Endothelial cell of hepatic sinusoid (primary cell): ENCODE measurements around the gene C12orf57.
"Not testable (repeated sequence)": the region's sequence is repeated elsewhere in the genome, so short reads cannot be mapped to it uniquely, and the experiment has no call there.

Source experiments
- in situ Hi-C: cut with HindIII; loops from 2 replicates; pipeline ENCODE4 v1.10.0; 2017; ENCODE audit warnings: low sequenced_read_pairs

C12orf57 gene, protein sequence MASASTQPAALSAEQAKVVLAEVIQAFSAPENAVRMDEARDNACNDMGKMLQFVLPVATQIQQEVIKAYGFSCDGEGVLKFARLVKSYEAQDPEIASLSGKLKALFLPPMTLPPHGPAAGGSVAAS

DNA sequence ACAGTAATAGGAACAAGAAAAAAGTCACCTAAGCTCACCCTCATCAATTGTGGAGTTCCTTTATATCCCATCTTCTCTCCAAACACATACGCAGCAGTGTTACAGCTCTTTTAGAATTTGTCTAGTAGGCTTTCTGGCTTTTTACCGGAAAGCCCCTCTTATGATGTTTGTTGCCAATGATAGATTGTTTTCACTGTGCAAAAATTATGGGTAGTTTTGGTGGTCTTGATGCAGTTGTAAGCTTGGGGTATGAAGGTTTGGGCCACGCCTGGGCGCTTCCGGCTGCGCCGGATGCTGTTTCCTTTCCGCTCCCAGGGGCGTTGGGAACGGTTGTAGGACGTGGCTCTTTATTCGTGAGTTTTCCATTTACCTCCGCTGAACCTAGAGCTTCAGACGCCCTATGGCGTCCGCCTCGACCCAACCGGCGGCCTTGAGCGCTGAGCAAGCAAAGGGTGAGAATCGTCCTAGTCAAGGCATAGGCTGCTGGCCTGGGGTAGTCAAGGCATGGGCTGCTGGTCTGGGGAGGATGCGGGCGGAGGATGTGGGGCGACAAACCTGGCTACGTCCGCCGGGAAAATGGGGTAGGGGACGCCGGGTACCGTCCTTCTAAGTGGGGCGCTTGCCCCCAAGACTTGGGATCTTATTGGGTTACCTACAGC is at the start of gene C12orf57, which contains the start of gene RNU7-1:
Gene C12orf57, plus strand, starts transcription at position 301 of the 659 bp plus-strand sequence. Its CDS starts 100 bp downstream, at position 401.
Gene RNU7-1, plus strand, starts transcription at position 95 of the 659 bp plus-strand sequence.
- in situ Hi-C loops: no loop called here

DNA sequence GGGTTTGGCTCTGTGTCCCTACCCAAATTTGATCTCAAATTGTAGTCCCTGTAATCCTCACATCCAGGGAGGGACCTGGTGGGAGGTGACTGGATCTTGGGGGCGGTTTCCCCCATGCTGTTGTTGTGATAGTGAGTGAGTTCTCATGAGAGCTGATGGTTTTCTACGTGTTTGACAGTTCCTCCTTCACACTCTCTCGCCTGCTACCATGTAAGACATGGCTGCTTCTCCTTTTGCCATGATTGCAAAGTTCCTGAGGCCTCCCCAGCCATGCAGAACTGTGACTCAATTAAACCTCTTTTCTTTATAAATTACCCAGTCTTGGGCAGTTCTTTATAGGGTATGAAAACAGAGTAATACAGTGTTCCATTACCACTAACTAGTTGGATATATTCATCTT is 49.5 kb upstream of the C12orf57 start:
- in situ Hi-C loops: no loop called here

DNA sequence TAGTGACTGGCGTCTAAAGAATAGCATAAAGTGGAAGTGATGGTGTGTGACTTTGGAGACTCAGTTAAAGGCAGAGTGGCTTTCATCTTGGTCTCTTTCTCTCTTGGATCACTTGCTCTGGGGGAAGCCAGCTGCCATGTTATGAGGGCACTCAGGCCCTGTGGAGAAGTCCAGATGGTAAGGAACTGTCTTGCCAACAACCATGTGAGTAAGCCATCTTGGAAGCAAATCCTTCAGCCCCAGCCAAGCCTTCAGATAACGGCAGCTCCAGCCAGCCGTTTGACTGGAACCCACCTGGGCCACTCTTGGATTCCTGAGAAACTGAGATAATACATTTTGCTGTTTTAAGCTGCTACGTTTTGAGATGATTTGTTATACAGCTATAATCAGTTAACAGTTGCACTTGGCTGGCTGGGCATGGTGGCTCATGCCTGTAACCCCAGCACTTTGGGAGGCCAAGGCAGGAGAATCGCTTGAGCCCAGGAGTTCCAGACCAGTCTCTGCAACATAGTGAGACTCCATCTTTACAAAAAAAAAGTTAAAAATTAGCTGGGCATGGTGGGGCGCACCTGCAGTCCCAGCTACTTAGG is 46.9 kb upstream of the C12orf57 start:
- in situ Hi-C loops: no loop called here

DNA sequence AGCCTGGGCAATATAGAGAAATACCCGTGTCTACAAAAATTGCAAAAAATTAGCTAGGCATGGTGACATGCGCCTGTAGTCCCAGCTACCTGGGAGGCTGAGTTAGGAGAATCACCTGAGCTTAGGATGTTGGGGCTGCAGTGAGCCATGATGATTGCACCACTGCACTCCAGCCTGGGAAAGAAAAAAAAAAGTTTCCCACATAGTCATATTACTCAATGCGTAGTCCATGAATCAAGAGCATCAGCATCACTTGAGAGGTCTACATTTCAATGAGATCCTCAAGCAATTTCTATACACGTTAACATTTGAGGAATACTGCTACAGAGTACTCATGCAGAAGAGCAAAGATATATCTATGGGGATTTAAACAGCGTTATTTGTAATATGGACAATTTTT is 44.4 kb upstream of the C12orf57 start:
- in situ Hi-C loops: no loop called here

DNA sequence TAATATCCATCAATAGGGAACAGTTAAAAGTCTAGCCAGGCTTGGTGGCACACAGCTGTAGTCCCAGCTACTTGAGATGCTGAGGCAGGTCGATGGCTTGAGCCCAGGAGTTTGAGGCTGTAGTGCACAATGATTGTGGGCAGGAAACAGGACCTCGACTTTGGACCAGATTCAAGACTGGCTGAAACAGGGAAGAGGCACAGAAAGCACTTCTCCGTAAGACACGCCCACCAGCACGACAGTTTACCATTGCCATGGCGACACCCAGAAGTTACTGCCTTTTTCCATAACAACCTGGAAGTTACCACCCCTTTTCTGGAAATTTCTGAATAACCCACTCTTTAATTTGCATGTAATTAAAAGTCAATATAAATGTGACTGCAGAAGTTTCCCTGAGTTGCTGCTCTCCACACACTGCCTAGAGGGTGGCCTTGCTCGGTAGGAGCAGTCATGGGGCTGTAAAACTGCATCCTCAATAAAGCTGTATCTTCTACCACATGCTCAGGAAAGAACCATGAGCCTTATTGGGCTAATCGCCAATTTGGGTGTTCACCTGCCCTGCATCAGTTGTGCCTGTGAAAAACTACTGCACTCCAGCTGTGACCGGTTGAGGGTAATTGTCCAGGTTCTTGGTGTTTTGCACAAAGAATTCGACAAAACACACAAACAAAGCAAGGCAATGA is 43.8 kb upstream of the C12orf57 start:
- in situ Hi-C loops: no loop called here

DNA sequence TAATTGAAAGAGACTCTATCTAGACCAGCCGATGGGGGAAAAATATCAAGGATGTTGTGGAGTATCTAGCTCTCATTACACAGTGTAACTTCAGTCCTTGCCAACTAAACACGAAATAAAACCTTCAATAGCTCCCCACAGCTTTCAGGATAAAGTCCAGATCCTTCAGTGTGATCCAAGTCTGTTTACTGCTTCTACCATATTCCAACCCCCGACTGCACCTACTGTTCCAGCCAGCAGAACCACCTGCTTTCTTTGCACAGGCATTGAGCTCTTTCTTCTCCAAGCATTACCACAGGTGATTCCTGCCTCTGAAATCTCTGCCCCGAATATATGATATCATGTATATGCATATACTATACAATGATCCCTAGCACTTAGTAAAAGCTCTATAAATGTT is 41.4 kb upstream of the C12orf57 start:
- in situ Hi-C loops: no loop called here

DNA sequence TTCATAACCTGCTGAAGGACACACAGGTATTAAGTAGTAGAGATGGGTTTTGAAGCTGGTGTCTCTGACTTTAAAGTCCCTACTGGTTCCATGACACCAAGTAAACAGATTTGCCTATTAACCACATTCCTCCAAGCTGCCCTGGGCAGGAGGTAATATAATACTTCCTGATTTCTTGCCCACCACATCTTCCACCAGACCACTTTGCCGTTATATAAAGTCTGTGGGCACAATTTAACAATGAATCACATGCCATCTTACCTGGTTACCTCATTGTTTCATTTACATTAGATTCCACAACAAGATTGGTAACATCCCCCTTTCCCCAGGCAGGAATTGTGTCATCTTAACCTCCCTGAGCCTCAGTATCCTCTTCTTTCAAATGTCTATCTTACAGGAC is 40.1 kb upstream of the C12orf57 start:
- in situ Hi-C loops: no loop called here

DNA sequence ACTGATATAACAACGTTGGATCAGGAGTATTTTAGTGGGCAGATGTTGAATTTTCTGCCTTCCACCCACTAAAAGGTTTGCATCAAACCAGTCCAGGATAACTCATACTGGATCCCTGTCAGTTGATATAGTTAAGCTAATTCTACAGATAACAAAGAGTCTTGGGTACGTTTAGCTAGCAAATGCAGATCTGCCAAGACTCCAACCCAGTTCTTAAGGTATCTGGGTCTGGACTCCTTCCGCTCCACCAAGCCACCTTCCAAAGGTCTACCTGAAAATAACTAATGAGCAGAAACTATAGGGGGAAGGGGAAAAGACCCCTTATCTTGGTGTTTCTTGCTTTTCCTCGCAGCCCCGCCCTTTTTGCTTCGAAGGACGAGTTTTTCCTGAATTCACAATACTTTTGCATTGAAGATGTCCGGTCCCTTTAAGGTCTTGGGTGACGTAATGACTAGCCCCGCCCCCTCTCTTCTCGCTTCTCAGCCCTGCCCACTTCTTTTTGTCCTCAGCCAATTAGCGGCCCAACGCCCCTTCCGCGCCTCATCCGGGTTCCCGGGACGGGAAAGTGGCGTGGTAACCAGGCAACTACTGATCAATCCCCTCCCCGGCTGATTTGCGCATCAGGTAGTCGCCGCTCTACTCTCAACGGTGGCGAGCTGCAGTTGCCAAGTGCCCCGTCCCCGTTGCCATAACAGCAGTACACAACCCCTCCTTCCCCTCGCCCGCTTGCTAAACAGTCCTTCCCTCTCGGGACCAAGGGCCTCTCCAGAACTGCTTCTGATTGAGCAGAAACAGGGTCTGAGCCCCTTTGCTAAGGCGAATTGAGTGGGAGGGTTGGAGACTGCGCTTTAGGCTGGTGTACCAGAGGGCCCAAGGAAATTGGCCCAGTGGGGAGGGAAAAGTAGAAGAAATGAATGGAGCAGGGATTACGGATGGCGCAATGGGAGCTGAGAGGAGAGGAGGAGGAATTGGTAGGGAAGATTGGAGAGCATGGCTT is 39.2 kb upstream of the C12orf57 start, which contains the start of gene LRRC23:
Gene LRRC23, plus strand, starts transcription at position 543 of the 997 bp plus-strand sequence. CDS start 812 bp downstream, outside the sequence.
- in situ Hi-C loops: no loop called here

DNA sequence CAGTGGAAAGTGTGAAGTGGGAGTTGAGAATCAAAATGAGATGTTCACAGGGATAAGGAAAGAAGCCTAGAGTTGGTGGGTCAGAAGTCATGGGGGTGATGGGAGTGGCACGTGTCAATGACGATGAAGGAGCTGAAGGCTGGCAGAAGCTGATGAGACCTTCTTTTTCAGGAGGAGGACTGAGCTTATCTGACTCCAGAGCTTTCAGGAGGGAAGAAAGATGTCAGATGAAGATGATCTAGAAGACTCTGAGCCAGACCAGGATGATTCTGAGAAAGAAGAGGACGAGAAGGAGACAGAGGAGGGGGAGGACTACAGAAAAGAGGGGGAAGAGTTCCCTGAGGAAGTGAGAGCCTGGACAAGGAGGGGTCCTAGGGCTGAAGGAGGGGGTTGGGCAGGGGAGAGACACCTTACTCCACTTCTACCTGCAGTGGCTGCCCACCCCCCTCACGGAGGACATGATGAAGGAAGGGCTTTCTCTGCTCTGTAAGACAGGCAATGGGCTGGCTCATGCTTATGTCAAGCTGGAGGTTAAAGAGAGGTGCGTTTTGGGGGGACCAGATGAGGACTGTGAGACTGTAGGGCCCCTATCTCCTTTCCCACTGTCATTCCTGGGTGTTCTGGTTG is 38.3 kb upstream of the C12orf57 start:
- in situ Hi-C loops: no loop called here

DNA sequence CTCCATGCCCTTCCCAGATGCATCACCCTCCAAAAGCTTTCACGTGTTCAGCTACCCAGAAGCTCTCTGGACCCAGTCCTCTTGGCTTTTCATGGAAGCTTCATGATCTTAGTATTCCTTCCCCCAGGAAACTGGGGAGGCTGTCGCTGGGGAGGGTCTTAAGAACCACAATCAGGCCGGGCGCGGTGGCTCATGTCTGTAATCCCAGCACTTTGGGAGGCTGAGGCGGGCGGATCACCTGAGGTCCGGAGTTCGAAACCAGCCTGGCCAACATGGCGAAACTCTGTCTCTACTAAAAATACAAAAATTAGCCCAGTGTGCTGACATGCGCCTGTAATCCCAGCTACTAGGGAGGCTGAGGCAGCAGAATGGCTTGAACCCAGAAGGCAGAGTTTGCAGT is 35.7 kb upstream of the C12orf57 start:
- in situ Hi-C loops: not testable (repeated sequence)

DNA sequence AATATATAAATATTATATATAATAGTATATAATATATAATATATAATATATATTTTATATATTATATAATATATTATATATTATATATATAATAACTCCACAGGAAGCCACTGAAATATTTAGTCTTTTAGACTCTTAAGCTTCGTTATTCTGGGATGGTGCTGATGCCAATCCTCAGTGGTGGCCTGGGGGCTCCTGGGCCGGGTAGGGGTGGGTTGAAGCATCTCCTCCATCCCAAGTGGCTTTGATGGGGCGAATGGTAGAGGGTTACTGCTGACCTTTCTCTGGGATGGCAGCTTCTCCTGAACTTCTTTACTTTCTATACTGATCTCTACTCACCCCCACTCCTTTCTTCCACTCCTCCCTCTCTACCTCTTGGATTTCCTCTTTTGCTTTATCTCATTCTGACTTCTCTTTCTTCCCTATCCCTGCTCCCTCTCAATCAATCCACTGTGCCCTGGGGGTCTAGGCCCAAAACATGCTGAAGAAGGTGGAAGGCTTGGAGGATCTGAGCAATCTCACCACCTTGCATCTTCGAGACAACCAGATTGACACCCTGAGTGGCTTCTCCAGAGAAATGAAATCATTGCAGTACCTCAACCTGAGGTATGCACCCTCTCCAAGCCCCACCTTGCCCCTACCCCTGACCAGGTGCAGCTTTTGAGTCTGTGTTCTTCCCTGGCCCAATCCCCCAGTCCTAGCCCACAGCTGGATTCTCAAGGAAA is 34.2 kb upstream of the C12orf57 start:
- in situ Hi-C loops: no loop called here

DNA sequence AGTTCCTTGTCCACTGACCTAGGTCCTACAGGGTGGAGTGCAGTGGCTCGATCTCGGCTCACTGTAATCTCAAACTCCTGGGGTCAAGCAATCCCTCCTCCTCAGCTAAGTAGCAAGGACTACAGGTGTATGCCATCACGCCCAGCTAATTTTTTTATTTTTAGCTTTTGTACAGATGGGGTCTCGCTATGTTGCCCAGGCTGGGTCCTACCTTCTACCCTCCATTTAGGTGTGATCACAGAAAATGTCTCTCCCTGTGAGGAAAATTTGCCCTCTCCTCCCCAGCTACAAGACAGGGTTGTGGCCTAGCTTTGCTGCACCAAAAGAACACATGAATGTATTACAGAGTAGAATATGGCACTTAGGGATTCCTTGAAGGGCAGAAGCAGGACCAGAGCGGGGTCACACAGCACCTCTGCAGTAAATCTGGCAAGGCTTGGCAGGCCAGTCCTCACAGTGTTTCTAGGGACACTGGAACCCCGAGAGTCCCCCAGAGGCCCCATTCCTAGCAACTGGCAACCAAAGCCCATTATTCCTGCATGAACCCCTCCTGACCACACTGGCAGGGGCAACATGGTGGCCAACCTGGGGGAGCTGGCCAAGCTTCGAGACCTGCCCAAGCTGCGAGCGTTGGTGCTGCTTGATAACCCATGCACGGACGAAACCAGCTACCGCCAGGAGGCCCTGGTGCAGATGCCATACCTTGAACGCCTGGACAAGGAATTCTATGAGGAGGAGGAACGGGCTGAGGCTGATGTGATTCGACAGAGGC is 31.5 kb upstream of the C12orf57 start:
- in situ Hi-C loops: no loop called here

DNA sequence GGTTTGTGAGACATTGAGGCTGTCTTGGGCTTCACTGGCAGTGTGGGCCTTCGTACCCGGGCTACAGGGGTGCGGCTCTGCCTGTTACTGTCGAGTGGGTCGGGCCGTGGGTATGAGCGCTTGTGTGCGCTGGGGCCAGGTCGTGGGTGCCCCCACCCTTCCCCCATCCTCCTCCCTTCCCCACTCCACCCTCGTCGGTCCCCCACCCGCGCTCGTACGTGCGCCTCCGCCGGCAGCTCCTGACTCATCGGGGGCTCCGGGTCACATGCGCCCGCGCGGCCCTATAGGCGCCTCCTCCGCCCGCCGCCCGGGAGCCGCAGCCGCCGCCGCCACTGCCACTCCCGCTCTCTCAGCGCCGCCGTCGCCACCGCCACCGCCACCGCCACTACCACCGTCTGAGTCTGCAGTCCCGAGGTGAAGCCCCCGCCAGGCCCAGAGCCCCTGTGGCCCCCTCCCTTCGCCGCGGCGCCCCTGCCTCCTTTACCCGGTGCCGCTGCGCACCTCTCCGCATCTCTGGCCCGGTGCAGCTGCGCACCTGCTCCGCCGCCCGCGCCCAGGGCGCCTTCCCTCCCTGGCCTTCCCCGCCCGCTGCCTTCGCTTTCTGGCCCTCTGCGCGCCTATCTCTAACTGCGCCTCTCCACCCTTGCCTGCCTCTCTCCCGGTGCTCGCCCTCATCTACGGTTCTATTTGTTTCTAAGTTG is 29.4 kb upstream of the C12orf57 start, which contains the start of gene ENO2:
Gene ENO2, plus strand, starts transcription at position 335 of the 701 bp plus-strand sequence. CDS start 1,253 bp downstream, outside the sequence.
- in situ Hi-C loops: no loop called here

DNA sequence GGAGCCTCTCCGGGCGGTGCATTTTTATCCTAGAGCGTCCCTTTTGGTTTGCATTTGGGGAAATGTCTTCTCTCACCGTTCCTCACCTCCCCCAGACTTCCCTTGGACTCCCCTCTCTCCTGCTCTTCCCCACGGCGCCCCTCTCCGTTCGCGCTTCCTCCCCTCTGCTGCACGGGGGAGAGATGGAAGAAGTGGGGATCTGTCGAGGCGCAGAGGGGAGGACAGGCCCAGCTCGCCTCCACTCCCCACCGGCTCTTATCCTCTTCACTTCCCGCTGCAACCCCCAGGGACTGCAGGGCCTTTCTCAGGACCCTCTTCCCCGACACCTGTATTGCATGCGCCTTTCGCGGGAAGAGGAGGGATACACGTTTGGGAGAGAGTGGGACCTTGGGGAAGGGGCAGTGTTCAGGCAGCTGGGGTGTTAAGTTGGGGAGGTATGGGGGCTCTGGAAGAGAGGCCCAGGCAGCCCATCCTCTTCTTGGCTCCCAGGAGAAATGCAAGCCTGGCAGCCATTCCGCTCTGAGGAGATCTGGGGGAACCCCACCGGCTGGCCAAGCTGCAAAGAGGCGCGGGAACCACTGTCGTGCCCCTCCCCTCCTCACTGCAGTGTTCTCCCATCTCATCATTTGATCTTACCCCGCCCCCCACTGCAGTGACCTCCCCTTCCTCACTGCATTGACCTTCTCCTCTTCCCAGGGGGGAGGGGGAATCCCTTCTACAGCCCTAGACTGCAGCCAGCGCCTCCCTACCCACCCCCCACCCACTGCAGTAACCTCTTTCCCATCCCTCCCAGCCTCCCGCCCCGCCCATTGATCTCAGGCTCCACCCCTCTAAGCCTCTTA is 28.7 kb upstream of the C12orf57 start:
- in situ Hi-C loops: no loop called here

DNA sequence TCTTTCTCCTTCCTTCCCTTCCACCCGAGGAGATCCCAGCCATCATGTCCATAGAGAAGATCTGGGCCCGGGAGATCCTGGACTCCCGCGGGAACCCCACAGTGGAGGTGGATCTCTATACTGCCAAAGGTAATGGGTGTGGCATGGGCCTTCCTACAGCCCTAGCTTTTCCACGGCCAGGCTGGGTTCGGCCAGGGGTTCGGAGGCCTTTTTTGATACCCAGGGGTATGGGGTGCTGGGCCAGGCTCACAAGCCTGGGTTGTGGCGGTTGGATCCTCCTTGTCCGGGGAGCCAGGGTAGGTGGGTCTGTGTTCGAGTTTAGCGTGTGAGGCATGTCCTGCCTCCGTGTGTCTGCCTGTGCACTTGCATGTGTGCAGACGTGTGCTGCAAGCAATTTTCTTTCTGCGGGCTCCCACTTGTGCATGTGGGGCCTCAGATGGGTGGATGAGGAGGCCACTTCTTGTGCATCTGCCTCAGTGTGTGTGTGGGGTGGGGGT is 28.0 kb upstream of the C12orf57 start:
- in situ Hi-C loops: no loop called here

DNA sequence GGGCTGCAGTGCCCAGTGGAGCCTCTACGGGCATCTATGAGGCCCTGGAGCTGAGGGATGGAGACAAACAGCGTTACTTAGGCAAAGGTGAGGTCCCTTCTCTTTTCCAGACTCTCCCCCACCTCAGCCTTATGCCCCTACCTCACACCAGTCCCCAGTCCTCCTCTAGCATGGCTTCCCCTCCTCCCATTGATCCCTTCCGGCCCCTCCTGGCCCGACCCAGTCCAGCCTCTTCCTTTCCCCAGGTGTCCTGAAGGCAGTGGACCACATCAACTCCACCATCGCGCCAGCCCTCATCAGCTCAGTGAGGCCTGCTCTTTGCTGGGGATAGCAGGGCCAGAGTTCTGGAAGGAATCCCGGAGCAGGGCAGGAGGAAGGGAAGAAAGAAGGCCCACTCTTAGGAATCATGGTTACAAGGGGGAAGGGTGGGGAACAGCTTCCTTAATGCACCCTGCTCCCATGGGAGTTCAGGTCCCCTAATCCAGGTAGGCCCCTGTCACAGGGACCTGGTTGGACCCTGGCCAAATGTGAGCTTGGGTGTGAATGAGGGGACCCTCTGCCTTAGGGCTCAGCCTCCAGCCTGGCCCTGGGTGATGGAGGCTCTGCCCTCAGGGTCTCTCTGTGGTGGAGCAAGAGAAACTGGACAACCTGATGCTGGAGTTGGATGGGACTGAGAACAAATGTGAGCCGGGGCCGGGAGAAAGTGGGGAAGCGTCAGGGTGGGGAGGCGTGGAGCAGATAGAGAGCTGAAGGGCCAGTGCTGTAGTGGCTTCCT is 27.2 kb upstream of the C12orf57 start:
- in situ Hi-C loops: no loop called here
